ENCODE results near the gene AGK. TPM values are rescaled to one million over a fixed set of nuclear protein-coding genes. Genes with fewer than 3 reads are reported as not detected.
"Not testable (repeated sequence)": the region's sequence is repeated elsewhere in the genome, so short reads cannot be mapped to it uniquely, and the experiment has no call there.

The AGK gene
- total and polyA plus RNA-seq, 2 experiments from 2014 or later: 21.9 to 37.9 TPM

DNA sequence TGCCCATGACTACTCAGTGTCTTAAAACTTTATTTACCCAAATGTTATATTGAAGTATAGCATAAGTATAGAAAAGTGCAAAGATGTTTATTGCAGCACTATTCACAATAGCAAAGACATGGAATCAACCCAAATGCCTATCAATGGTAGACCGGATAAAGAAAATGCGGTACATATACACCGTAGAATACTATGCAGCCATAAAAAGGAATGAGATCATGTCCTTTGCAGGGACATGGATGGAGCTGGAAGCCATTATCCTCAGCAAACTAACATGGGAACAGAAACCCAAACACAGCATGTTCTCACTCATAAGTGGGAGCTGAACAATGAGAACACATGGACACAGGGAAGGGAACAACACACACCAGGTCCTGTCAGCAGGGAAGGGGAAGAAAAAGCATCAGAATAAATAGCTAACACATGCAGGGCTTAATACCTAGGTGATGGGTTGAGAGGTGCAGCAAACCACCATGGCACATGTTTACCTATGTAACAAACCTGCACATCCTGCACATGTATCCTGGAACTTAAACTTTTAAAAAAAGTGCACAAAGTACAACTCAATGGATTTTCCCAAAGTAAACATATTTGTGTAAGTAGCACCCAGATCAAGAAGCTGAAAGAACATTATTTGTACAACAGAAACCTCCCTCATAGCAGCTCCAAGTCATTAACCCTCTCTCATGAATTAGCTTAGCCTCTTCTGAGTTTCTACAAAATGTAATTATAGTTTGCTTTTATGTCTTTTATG is 138.0 kb downstream of the AGK start:
- H3F3A ChIP-seq (replicated peaks; ENCODE audit: low read depth); H3K4me3 Mint-ChIP-seq; H3K27ac ChIP-seq (ENCODE audit: low read depth); H3K9me2 ChIP-seq (ENCODE audit: insufficient read depth); H4K20me1 ChIP-seq (replicated peaks; ENCODE audit: insufficient read depth); H3K27me3 ChIP-seq (ENCODE audit: insufficient read depth); H3K9me3 Mint-ChIP-seq; H3K36me3 ChIP-seq (ENCODE audit: insufficient read depth); H3K36me3 Mint-ChIP-seq (ENCODE audit: low read depth); H2AFZ ChIP-seq; H3K4me2 ChIP-seq; DNase-seq (ENCODE audit: low spot score); H3K27ac Mint-ChIP-seq; H3K27me3 Mint-ChIP-seq (ENCODE audit: insufficient read depth, low read depth, poor library complexity); H3K4me3 ChIP-seq; ATAC-seq: not testable (repeated sequence)
- H3K79me2 ChIP-seq (replicated peaks; ENCODE audit: insufficient read depth): peaks cover 57% of the 10 kb centered on the region
- H3K4me1 ChIP-seq (ENCODE audit: insufficient read depth): peaks cover 19% of the 10 kb centered on the region
- peaks cover 36% of the 10 kb centered on the region for H3K4me1 Mint-ChIP-seq

- TF ChIP-seq, protein P1, sequence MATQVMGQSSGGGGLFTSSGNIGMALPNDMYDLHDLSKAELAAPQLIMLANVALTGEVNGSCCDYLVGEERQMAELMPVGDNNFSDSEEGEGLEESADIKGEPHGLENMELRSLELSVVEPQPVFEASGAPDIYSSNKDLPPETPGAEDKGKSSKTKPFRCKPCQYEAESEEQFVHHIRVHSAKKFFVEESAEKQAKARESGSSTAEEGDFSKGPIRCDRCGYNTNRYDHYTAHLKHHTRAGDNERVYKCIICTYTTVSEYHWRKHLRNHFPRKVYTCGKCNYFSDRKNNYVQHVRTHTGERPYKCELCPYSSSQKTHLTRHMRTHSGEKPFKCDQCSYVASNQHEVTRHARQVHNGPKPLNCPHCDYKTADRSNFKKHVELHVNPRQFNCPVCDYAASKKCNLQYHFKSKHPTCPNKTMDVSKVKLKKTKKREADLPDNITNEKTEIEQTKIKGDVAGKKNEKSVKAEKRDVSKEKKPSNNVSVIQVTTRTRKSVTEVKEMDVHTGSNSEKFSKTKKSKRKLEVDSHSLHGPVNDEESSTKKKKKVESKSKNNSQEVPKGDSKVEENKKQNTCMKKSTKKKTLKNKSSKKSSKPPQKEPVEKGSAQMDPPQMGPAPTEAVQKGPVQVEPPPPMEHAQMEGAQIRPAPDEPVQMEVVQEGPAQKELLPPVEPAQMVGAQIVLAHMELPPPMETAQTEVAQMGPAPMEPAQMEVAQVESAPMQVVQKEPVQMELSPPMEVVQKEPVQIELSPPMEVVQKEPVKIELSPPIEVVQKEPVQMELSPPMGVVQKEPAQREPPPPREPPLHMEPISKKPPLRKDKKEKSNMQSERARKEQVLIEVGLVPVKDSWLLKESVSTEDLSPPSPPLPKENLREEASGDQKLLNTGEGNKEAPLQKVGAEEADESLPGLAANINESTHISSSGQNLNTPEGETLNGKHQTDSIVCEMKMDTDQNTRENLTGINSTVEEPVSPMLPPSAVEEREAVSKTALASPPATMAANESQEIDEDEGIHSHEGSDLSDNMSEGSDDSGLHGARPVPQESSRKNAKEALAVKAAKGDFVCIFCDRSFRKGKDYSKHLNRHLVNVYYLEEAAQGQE (IDR thresholded peaks at IDR 0.05; ENCODE audit: unreplicated experiment): no peak
- TF ChIP-seq, protein P2, sequence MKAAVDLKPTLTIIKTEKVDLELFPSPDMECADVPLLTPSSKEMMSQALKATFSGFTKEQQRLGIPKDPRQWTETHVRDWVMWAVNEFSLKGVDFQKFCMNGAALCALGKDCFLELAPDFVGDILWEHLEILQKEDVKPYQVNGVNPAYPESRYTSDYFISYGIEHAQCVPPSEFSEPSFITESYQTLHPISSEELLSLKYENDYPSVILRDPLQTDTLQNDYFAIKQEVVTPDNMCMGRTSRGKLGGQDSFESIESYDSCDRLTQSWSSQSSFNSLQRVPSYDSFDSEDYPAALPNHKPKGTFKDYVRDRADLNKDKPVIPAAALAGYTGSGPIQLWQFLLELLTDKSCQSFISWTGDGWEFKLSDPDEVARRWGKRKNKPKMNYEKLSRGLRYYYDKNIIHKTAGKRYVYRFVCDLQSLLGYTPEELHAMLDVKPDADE (IDR thresholded peaks at IDR 0.05): no peak
- no peak for TF ChIP-seq EZH2phosphoT487 (IDR thresholded peaks at IDR 0.05; ENCODE audit: unreplicated experiment)
- TF ChIP-seq ZNF331 (CRISPR knock-in tag; IDR thresholded peaks at IDR 0.05; ENCODE audit: low read depth): no peak
- TF ChIP-seq NANOG (IDR thresholded peaks at IDR 0.05; ENCODE audit: borderline replicate concordance): no peak
- TF ChIP-seq STAT1 (IDR thresholded peaks at IDR 0.05; ENCODE audit: unreplicated experiment): no peak
- Histone ChIP-seq H2AFZ (no peak overlapping the region), H3K36me3 (ENCODE audit: insufficient read depth) (no peaks in the 10 kb centered on the region), H3K27me3 (ENCODE audit: insufficient read depth) (no peaks in the 10 kb centered on the region), H3K9me2 (ENCODE audit: insufficient read depth) (no peaks in the 10 kb centered on the region), H3F3A (replicated peaks; ENCODE audit: low read depth) (no peaks in the 10 kb centered on the region), H3K27ac (ENCODE audit: low read depth) (no peak overlapping the region), H3K4me2 (0 out of 2 replicates have a peak overlapping the region, but pooled peaks have one; percentile 11), H3K4me3 (no peak overlapping the region), H4K20me1 (replicated peaks; ENCODE audit: insufficient read depth) (peaks cover 12% of the 10 kb centered on the region; the same call in 1 of the 2 replicates), H3K4me1 (ENCODE audit: insufficient read depth) (peaks cover 31% of the 10 kb centered on the region), H3K79me2 (replicated peaks; ENCODE audit: insufficient read depth) (peaks cover 73% of the 10 kb centered on the region)
- no peaks in the 10 kb centered on the region for H3K9me3 Mint-ChIP-seq
- no peak overlapping the region for H3K4me3 Mint-ChIP-seq
- H3K36me3 Mint-ChIP-seq (ENCODE audit: low read depth): no peaks in the 10 kb centered on the region; the same call in 2 of the 3 replicates
- DNase-seq (ENCODE audit: low spot score): no peak
- peak; percentile 47; the same call in 1 of the 3 replicates for ATAC-seq
- H3K27me3 Mint-ChIP-seq (ENCODE audit: insufficient read depth, low read depth, poor library complexity): no peaks in the 10 kb centered on the region
- H3K27ac Mint-ChIP-seq: no peak overlapping the region
- peaks cover 48% of the 10 kb centered on the region for H3K4me1 Mint-ChIP-seq
These were observed 140.3 kb downstream of the AGK start for GRCh38 chr7:141691540-141691939.
